Measurements from ENCODE around the gene HELLS.
"Not testable (repeated sequence)": the region's sequence is repeated elsewhere in the genome, so short reads cannot be mapped to it uniquely, and the experiment has no call there.

Gene HELLS

GRCh38 chr10:94545391-94546048 lies at the start of gene HELLS:
Gene HELLS, plus strand, starts transcription at chr10:94545788. Its CDS starts 134 bp downstream, at chr10:94545922.
- DNase-seq (ENCODE audit: low read depth), result peak; percentile 75

DNA sequence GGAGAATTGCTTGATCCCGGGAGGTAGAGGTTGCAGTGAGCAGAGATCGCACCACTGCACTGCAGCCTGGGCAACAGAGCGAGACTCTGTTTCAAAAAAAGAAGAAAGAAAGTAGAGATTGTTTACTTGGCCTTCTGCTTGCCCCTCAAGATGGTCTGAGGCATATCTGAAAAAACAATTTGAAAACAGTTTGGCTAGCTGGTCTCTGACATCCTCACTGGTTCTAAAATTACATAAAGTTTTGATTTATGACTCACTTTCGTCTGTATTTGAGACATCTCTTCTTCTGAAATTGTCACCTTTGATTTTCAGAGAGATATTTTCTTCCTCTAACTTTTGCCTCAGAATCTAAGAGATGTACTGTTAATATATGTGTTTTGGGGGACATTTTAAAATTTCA lies 49.6 kb upstream of the HELLS start:
- no peak for DNase-seq (ENCODE audit: low read depth)

DNA sequence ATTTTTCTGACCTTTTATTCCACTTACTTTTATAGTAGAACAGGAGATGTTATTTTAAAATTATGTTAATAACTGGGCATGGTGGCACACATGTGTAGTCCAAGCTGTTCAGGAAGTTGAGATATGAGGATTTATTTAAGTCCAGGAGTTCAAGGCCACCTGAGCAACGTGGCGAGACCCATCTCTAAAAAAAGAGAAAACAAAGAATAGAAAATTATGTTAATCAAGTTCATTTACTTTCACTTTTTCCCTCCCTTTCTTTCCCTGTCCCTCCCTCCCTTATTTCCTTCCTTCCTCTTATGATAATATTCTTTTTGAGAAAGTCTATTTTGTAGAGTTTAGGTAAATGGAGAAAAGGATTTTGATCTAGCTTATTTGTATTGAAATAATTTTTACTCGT lies 48.9 kb upstream of the HELLS start:
- no peak for DNase-seq (ENCODE audit: low read depth)

DNA sequence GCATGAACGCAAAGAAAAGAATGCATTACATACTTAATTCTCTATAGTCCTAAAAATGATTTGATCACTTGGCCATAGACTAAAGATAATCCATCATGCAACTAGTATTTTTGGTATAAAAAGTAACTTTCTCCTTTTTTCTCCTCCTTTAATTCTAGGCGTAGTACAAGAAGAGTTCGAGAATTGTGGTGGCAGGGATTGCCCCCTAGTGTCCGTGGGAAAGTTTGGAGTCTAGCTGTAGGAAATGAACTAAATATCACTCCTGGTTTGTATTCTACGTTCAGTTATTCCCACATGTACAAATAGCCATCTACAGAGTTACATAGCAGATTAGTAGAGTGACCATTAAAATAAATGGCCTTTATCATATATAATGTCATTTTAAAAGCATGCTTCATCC lies 45.5 kb upstream of the HELLS start:
- DNase-seq (ENCODE audit: low read depth), result no peak

DNA sequence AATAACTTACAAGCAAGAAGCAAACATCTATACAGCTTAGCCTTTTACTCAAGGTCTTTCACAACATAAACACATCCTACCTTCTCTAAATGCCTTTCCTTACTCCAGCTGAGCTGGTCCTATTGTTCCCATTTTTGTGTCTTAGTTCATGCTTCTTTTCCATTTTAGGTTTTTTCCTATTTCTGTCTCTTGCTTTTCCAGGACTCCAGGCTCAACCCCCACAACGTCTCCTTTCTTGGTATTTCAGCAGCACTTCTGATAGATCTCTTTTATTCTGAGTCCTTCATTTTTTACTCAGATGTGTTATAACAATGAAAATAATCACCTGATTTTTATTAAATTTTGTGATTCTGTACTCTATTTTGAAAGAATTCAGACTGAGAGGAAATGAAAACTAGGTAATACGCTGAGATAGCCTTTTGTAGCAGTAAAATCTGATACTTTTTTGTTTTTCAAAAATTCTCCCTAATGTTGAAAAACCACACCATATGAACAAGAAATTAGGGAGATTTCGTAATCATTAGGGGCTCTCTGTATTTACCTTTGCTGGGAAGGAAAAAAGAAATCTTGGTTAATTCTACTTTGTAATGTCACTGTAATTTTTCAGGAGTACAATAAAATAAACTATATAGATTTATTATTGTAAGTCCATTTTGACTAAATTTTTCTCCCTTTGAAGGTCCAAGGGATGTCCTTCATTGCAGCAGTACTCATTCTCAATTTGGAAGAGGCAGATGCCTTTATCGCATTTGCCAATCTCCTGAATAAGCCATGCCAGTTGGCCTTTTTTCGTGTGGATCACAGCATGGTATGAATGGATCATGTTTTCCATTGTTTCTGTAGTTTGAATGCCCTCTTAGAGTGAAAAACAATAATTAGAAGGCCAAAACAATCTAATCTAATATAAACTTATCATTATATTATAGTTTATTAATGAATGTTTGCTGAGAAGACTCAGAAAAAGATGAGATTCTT lies 24.0 kb upstream of the HELLS start:
- DNase-seq (ENCODE audit: low read depth), result no peak

DNA sequence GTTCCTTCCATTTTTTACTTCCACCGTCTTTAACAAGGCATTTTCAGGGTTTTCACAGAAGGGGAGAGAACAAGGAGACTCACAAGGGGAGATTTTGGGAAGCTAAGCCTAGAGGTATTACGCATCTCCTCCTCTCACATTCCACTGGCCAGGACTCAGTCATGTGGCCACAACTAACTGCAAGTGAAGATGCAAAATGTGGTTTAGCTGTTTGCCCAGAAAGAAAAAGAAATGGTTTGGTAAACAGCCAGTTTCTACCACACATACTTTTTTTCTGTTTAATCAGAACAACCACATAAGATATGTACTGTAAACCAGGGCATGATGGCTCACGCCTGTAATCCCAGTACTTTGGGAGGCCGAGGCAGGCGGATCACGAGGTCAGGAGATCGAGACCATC lies 21.4 kb upstream of the HELLS start:
- no peak for DNase-seq (ENCODE audit: low read depth)

- no peak for DNase-seq (ENCODE audit: low read depth)
Measured at GRCh38 chr10:94524711-94525110, 20.9 kb upstream of the HELLS start.

DNA sequence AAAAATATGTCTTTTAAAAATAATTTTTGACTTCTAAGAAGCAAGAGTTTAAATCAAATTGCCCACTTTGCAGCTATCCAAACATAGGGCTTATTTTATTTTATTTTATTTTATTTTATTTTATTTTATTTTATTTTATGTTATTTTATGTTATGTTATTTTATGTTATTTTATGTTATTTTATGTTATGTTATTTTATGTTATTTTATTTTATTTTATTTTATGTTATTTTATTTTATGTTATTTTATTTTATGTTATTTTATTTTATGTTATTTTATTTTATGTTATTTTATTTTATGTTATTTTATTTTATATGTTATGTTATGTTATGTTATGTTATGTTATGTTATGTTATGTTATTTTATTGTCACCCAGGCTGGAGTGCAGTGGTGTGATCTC lies 14.0 kb upstream of the HELLS start:
- DNase-seq (ENCODE audit: low read depth), result not testable (repeated sequence)

GRCh38 chr10:94533027-94533426 lies 12.6 kb upstream of the HELLS start:
- DNase-seq (ENCODE audit: low read depth), result no peak

DNA sequence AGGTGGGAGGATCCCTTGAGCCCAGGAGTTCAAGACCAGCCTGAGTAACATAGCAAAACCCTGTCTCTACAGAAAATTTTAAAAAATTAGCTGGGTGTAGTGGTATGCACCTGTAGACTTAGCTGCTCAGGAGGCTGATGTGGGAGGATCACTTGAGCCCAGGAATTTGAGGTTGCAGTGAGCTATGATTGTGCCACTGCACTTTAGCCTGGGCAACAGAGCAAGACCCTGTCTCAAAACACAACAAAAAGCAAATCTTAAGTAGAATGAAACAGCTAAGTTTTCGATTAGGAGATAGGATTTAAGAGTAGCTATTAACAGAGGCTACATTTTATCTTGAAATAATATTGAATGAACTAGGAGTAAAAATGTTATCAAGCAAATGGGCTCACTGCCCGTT lies 3.3 kb upstream of the HELLS start:
- not testable (repeated sequence) for DNase-seq (ENCODE audit: low read depth)

DNA sequence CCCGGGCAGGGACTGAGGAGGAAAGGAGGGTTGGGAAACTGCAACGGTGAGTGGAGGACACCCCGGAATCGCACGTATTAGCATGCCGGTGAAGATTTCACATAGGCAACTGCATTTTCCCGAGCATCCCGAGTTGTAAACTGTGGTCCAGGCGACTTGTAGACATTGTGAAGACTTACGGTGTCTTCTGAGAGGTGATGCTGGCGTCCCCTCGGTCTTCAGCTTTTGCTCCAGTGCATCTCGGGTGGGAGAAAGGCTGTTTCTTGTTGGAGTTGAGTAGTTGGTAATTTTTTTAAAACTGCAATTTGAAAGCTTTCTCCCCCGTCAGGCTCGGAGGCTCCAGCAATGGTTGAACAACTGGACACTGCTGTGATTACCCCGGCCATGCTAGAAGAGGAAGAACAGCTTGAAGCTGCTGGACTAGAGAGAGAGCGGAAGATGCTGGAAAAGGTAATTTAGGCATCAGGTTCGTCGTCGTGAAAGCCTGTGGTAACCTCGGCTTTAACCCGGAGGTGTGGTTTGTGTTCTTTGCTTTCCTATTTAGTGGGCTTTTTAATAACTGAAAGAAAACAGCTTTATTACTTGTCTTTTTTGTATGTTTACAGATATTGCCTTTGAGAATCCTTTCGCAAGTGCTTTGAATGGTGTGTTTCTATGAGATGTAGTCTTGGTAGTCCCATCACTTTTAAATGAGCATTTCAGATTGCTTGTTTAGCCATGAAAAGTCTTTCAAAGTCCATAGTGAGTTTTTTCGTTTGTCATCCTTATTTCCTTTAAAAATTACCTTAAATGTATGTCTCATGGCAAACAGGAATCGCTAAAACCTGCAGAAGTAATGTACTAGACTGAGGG lies 687 bp downstream of the HELLS start:
- DNase-seq (ENCODE audit: low read depth), result no peak

DNA sequence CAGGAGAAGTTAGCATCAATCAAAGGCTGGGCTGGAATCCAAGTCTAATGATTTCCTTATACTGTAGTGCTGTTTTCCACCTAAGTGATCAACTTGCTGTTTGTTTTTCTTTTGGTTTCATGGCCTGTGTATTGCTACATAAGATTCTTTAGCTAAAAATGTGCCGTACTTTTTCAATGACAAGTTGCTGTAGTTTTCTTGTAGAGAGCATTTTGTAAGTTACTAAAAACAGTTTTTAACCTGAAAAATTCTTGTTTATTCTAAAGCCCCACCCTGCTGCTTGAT lies 1.3 kb downstream of the HELLS start:
- no peak for DNase-seq (ENCODE audit: low read depth)

- DNase-seq (ENCODE audit: low read depth), result no peak
Measured at GRCh38 chr10:94549221-94549620, 3.6 kb downstream of the HELLS start.

DNA sequence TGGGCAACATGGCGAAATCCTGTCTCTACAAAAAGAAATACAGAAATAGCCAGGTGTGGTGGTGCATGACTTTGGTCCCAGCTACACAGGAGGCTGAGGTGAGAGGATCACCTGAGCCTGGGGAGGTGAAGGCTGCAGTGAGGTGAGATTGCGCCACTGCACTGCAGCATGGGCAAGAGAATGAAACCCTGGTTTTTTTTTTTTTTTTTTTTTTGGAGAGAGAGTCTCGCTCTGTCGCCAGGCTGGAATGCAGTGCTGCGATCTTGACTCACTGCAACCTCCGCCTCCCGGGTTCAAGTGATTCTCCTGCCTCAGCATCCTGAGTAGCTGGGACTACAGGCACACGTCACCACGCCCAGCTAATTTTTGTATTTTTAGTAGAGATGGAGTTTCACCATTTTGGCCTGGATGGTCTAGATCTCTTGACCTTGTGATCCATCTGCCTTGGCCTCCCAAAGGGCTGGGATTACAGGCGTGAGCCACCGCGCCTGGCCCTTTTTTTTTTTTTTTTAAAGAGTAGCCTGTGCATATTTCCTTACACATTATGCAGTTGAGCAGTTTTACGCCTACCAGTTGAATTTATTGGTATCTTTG lies 22.2 kb downstream of the HELLS start:
- not testable (repeated sequence) for DNase-seq (ENCODE audit: low read depth)

GRCh38 chr10:94571081-94571480 lies 25.5 kb downstream of the HELLS start:
- DNase-seq (ENCODE audit: low read depth), result no peak

- no peak for DNase-seq (ENCODE audit: low read depth)
Measured at GRCh38 chr10:94571528-94571927, 25.9 kb downstream of the HELLS start.

GRCh38 chr10:94578790-94579189 lies 33.2 kb downstream of the HELLS start:
- DNase-seq (ENCODE audit: low read depth), result no peak

DNA sequence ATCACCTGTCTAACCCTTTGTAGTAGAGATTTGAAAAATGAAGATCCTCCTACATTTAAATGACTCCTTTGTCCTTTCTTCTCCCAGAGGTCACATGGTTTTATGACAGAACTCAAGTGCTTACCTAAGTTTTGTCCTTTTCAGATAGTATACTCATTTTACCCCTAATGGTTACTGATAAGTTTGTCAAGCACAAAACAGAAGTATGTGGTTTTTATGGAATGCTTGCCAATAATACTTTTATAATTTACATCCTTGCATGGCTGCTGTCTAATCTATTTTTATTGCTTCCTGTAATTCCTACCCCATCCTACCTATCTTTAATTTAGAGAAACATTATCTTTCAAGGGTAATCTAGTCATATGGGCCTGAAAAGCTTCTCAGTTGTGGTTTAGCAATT lies 37.5 kb downstream of the HELLS start:
- no peak for DNase-seq (ENCODE audit: low read depth)

DNA sequence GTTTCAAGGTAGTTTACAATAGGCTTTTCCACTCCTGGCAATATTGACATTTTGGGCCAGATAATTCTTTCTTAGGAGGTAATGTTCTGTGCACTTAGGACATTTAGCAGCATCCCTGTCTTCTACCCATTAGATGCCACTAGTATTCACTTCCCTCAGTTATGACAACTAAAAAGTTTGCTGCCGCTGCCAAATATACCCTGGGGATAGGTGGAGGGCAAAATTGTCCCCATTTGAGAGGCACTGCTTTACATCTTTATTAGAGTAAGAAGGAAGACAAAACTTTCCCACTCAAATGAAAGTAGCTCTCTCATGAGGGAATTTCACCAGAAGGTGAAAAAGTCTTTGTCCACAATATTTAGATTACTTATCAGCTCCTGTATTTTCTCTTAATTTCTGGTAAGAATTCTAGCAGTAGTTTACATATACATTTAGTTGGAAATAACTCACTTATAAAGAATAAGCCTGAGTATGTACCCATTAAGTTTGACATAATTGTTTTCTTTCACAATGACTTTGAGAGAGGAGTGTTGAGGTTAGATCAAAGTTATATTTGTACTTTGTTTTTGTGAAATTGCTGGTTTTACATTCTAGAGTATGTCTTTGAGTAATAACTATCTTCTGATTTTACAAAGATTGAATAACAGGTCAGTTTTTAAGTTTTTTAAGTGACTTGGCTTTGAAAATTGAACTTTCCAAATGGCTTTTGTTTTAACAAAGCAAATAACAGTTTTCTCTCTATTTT lies 46.0 kb downstream of the HELLS start:
- no peak for DNase-seq (ENCODE audit: low read depth)

- DNase-seq (ENCODE audit: low read depth), result no peak
Measured at GRCh38 chr10:94602729-94603515, 57.3 kb downstream of the HELLS start.

- DNase-seq (ENCODE audit: low read depth), result no peak
Measured at GRCh38 chr10:94607111-94607510, 61.5 kb downstream of the HELLS start.

Data from activated T-cell treated with anti-CD3 and anti-CD28 coated beads for 24 hours (primary cell).